Activated CD4-positive, CD25-positive, alpha-beta regulatory T cell (primary cell): Measurements from ENCODE around the gene ADAMTSL4.

Source experiments
- DNase-seq, 4 experiments: peaks; one replicate each; lab custom pipeline; 2025; lab: John Stamatoyannopoulos, UW

The ADAMTSL4 gene

GRCh38 chr1:150535511-150536287, 13.5 kb upstream of the ADAMTSL4 start:
- DNase-seq = no peak

DNA sequence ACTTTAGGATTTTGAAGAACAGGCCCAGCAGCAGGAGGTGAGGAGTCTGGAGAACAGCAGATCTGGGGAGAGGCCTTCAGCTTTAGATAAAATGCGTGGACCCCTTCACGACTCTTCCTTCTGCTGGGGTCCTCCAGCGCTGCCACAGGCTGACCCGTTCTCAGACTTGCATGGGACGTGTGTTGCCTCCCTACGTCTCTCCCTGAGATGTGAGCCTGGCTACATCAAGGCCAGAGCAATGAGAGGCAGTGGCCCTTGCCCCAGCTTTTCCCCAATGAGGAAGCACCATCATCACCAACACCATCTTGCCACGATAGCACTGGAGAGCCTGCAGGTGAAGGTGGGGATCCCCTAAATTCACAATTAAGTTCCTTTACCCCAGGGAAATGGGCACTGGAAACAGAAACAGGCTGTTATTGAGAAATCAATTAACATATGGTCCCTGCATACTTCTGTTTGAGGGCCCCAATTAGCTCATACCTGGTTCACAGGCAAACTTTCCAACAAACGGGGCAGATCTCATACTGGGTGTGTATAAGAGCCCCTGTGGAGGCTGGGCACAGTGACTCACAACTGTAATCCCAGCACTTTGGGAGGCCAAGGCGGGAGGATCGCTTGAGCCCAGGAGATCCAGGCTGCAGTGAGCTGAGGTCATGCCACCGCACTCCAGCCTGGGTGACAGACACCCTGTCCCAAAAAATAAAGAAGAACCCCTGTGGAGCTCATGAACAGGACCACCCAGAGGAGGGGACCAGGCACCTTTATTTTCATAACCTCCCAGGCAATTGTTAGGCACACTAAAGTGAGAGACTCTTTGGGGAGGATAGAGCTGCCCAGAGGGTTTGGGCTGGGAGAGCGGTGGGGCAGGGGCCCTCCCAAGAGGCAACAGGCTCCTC, 12.1 kb upstream of the ADAMTSL4 start:
- DNase-seq = no peak

- DNase-seq = no peak
Observed at GRCh38 chr1:150537732-150538684, 11.2 kb upstream of the ADAMTSL4 start.

GRCh38 chr1:150543500-150544143, 5.6 kb upstream of the ADAMTSL4 start:
- DNase-seq = no peak

DNA sequence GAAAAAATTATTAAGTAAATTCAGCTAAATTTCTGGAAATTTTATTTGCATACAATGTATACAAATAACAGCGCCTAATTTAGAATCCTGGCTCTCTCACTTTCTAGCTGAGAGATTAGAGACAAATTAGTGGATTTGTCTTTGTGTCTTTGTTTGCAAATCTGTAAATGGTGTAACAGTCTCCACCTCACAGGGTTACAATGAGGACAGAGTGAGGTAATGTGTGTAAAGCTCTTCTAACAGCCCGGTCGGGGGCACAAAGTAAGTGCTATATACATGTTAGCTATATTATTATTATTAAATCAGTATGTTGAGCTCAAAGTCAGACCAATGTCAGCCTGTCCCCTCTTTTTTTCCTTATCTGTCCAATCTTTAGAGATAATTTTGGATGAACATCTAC, 5.0 kb upstream of the ADAMTSL4 start:
- DNase-seq = no peak

GRCh38 chr1:150545486-150546032, 3.6 kb upstream of the ADAMTSL4 start:
- DNase-seq = no peak

GRCh38 chr1:150546294-150546937, 2.8 kb upstream of the ADAMTSL4 start:
- no peak for DNase-seq

- no peak for DNase-seq
Observed at GRCh38 chr1:150548324-150548631, 930 bp upstream of the ADAMTSL4 start.

DNA sequence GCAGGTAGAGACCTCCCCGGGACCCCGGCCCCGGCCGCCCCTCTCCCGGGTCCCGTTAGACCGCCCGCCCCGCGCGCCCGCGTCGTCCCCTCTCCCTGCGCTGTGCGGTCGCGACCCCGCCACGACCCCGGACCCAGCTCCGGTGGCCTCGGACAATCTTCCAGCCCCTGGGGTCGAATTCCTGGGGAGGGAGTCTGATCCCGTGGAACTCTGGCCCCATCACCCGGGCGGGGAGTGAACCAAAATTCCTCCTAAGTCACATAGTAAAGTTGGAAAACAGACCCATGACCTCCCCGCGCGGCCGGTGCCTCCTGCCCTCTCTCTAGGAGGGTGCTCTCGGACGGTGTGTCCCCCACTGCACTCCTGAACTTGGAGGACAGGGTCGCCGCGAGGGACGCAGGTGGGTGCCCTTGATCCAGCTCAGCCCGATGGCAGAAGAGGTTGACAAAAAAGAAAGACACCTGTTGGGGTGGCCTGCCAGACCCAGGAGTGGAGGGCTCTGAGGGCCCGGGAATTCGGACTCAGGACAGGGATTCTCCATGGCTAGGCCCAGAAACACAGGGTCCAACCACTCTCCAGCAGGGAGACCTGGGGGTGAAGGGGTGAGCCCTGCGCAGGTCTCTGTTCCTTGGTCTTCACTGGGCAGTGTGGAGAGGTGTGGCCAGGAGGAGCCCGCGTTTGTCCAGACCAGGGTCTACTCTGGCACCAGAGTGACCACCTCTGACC, 451 bp downstream of the ADAMTSL4 start:
- DNase-seq = no peak

- no peak for DNase-seq
Observed at GRCh38 chr1:150550222-150551050, 1.2 kb downstream of the ADAMTSL4 start.

DNA sequence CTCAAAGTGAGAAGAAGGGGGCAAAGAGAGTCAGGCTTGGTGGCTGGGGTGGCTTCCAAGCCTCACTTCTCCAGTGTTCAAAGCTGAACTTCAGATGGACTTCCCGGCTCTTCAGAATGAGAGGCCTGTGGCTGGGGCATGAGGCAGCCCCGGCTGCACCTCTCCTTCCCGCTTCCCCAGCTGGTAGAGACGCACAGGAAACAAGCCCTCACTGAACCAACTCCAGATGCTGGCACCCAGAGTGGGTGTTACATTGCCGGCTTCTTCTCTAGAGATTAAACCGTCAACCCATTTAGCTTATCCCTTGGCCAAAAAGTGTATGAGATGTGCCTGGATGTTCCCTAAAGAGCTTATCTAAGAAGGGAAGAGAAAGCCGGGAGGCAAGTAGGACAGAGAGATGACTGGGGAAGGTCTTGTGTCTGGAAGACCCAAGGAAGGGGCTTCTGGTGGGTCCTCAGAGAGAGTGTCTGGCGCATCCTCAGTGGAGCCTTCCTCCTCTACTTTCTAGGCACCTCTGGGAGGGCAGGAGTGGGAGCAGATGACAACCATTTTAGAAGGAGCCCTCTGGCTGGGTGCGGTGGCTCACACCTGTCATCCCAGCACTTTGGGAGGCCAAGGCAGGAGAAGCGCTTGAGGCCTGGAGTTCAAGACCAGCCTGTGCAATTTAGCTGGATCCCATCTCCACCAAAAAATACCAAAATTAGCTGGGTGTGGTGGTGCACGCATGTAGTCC, 2.0 kb downstream of the ADAMTSL4 start:
- DNase-seq = no peak

- no peak for DNase-seq
Observed at GRCh38 chr1:150551784-150552127, 2.5 kb downstream of the ADAMTSL4 start.

- DNase-seq = no peak
Observed at GRCh38 chr1:150552128-150552910, 3.1 kb downstream of the ADAMTSL4 start.

DNA sequence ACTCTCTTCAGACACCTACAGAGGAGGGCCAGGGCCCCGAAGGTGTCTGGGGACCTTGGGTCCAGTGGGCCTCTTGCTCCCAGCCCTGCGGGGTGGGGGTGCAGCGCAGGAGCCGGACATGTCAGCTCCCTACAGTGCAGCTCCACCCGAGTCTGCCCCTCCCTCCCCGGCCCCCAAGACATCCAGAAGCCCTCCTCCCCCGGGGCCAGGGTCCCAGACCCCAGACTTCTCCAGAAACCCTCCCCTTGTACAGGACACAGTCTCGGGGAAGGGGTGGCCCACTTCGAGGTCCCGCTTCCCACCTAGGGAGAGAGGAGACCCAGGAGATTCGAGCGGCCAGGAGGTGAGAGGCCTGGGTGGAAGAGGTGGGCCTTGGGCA, 3.7 kb downstream of the ADAMTSL4 start:
- no peak for DNase-seq

DNA sequence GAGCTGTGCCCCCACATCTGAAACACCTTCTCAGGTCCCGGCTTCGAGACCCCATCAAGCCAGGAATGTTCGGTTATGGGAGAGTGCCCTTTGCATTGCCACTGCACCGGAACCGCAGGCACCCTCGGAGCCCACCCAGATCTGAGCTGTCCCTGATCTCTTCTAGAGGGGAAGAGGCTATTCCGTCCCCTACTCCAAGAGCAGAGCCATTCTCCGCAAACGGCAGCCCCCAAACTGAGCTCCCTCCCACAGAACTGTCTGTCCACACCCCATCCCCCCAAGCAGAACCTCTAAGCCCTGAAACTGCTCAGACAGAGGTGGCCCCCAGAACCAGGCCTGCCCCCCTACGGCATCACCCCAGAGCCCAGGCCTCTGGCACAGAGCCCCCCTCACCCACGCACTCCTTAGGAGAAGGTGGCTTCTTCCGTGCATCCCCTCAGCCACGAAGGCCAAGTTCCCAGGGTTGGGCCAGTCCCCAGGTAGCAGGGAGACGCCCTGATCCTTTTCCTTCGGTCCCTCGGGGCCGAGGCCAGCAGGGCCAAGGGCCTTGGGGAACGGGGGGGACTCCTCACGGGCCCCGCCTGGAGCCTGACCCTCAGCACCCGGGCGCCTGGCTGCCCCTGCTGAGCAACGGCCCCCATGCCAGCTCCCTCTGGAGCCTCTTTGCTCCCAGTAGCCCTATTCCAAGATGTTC, 4.3 kb downstream of the ADAMTSL4 start:
- DNase-seq = no peak

DNA sequence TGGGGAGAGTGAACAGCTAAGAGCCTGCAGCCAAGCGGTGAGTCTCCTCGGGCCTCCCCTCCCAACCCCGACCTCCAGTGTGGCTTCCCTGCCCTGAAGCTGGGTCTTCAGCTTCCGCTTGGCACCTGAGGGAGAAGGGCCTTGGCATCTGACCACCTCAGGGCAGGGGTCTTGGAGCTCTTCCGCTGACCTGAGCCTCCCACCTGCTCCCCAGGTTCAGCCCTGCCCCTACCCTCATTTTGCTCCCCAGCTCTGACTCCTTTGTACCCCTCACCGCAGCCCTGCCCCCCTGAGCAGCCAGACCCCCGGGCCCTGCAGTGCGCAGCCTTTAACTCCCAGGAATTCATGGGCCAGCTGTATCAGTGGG, 4.9 kb downstream of the ADAMTSL4 start:
- no peak for DNase-seq

DNA sequence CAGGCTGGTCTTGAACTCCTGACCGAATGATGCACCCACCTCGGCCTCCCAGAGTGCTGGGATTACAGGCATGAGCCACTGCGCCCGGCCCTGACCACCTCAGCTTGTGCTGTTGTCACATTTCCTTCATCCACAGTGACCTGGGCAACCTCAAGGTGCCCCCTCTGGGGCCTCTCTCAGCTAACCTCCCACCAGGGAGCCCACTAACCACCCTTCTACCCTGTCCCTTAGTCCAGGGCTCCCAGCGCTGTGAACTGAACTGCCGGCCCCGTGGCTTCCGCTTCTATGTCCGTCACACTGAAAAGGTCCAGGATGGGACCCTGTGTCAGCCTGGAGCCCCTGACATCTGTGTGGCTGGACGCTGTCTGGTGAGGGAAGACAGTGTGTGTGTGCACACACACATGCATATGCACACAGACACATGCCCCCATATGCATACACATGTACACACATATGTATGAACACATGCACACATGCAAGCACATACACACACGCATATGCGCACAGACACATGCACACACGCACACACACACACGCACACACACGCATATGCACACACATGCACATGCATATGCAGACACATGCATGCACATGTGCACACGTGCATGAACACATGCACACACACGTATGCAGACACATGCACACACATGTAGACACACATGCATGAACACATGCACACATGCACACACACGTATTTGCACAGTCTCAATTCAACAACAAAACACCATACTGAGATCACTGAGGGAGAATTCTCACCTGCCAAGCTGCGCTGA, 6.2 kb downstream of the ADAMTSL4 start:
- no peak for DNase-seq
